ENCODE results near the gene KCNIP4.

The KCNIP4 gene

GRCh38 chr4:21384609-21385008 is 564.0 kb downstream of the KCNIP4 start:
- CTCF ChIA-PET: no interaction called here
- POLR2A ChIA-PET (ENCODE audit: low non-redundant PET): no interaction called here

GRCh38 chr4:21380861-21381260 is 567.7 kb downstream of the KCNIP4 start:
- CTCF ChIA-PET: no interaction called here
- H3K27ac ChIP-seq: no peak overlapping the region
- TF ChIP-seq CTCF (conservative IDR thresholded peaks at IDR 0.05; ENCODE audit: low read depth): no peak
- no peak for DNase-seq (ENCODE audit: low spot score)
- POLR2A ChIA-PET (ENCODE audit: low non-redundant PET): no interaction called here

More at GRCh38 chr4:21384609-21385008, 564.0 kb downstream of the KCNIP4 start:
- H3K27ac ChIP-seq: no peak overlapping the region
- DNase-seq (ENCODE audit: low spot score): no peak
- no peak for TF ChIP-seq CTCF (conservative IDR thresholded peaks at IDR 0.05; ENCODE audit: low read depth)

GRCh38 chr4:21377046-21377445 is 571.5 kb downstream of the KCNIP4 start:
- ChIA-PET POLR2A (ENCODE audit: low non-redundant PET) (no interaction called here), CTCF (no interaction called here)
- no peak overlapping the region for H3K27ac ChIP-seq
- no peak for DNase-seq (ENCODE audit: low spot score)
- TF ChIP-seq CTCF (conservative IDR thresholded peaks at IDR 0.05; ENCODE audit: low read depth): no peak

GRCh38 chr4:21376176-21376575 is 572.4 kb downstream of the KCNIP4 start:
- ChIA-PET POLR2A (ENCODE audit: low non-redundant PET) (no interaction called here), CTCF (no interaction called here)
- H3K27ac ChIP-seq: no peak overlapping the region
- DNase-seq (ENCODE audit: low spot score): no peak
- no peak for TF ChIP-seq CTCF (conservative IDR thresholded peaks at IDR 0.05; ENCODE audit: low read depth)

- no peak for DNase-seq (ENCODE audit: low spot score)
- no peak overlapping the region for H3K27ac ChIP-seq
- ChIA-PET CTCF (interaction anchor here (0.8 kb wide), 1 partner anchor 24 kb away, joined by 3 read pairs; no protein-coding TSS in a partner anchor), POLR2A (ENCODE audit: low non-redundant PET) (no interaction called here)
- no peak for TF ChIP-seq CTCF (conservative IDR thresholded peaks at IDR 0.05; ENCODE audit: low read depth)
Observed at GRCh38 chr4:21374641-21375368, 573.8 kb downstream of the KCNIP4 start.

GRCh38 chr4:21367567-21367966 is 581.0 kb downstream of the KCNIP4 start:
- TF ChIP-seq CTCF (conservative IDR thresholded peaks at IDR 0.05; ENCODE audit: low read depth): no peak
- ChIA-PET CTCF (no interaction called here), POLR2A (ENCODE audit: low non-redundant PET) (no interaction called here)
- no peak for DNase-seq (ENCODE audit: low spot score)
- H3K27ac ChIP-seq: no peak overlapping the region
